WI38 (cell line): Measurements from ENCODE around the gene PLCB3.
A peak's percentile ranks its signal among the peaks of the same experiment; 100 is the strongest.

Experiments
- H3K4me3 ChIP-seq: 2 replicates; pipeline ENCODE4 v1.5.1; 2011; ENCODE audit warnings: low read depth, mild to moderate bottlenecking, control low read depth, low read length
- TF ChIP-seq, protein P1 (sequence below): IDR thresholded peaks from 2 replicates; pipeline ENCODE4 v1.5.1; 2012; ENCODE audit warnings: low read depth, mild to moderate bottlenecking, control low read depth, low read length

PLCB3 gene

GRCh38 chr11:64222651-64223000 is 28.7 kb upstream of the PLCB3 start:
- TF ChIP-seq, protein P1, sequence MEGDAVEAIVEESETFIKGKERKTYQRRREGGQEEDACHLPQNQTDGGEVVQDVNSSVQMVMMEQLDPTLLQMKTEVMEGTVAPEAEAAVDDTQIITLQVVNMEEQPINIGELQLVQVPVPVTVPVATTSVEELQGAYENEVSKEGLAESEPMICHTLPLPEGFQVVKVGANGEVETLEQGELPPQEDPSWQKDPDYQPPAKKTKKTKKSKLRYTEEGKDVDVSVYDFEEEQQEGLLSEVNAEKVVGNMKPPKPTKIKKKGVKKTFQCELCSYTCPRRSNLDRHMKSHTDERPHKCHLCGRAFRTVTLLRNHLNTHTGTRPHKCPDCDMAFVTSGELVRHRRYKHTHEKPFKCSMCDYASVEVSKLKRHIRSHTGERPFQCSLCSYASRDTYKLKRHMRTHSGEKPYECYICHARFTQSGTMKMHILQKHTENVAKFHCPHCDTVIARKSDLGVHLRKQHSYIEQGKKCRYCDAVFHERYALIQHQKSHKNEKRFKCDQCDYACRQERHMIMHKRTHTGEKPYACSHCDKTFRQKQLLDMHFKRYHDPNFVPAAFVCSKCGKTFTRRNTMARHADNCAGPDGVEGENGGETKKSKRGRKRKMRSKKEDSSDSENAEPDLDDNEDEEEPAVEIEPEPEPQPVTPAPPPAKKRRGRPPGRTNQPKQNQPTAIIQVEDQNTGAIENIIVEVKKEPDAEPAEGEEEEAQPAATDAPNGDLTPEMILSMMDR, result no peak

GRCh38 chr11:64223001-64223651 is 28.2 kb upstream of the PLCB3 start:
- no peak overlapping the region for H3K4me3 ChIP-seq
- TF ChIP-seq, protein P1, result no peak

More at GRCh38 chr11:64222651-64223000, 28.7 kb upstream of the PLCB3 start:
- no peak overlapping the region for H3K4me3 ChIP-seq

DNA sequence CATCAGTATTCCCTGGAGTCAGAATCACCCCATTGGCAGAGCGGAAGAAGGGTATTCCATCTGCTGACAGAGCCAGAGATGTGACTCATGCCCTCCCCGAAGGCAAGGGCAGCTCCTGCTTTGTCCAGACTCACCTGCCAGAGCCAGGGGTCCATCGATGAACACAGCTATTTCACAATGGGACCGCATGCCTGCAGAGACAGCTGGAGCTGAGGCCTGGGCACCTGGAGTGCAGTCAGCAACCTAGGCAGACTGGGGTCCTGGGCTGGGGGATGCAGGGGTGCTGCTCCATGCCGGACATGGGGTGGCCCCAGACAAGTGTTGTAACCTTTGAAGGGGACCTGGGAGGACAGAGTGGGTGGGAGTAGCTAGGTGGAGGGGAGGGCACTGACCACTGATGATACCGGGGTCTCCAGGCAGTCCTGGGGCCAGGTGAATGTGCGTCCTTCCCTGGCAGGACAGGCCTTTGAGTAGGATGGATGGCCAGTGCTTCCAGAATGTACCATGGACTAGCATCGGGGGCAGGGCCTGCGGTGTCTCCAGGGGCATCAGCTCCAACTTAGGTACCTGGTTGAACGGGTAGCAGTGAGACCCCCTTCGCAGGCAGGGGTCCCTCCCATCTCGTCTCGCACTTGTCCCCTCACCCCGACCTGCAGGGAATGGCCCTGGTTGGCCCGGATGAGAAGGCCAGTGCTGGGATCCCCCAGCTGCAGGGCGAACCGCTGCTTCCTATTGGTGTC is 27.0 kb upstream of the PLCB3 start:
- H3K4me3 ChIP-seq, result no peak overlapping the region
- TF ChIP-seq, protein P1, result no peak

DNA sequence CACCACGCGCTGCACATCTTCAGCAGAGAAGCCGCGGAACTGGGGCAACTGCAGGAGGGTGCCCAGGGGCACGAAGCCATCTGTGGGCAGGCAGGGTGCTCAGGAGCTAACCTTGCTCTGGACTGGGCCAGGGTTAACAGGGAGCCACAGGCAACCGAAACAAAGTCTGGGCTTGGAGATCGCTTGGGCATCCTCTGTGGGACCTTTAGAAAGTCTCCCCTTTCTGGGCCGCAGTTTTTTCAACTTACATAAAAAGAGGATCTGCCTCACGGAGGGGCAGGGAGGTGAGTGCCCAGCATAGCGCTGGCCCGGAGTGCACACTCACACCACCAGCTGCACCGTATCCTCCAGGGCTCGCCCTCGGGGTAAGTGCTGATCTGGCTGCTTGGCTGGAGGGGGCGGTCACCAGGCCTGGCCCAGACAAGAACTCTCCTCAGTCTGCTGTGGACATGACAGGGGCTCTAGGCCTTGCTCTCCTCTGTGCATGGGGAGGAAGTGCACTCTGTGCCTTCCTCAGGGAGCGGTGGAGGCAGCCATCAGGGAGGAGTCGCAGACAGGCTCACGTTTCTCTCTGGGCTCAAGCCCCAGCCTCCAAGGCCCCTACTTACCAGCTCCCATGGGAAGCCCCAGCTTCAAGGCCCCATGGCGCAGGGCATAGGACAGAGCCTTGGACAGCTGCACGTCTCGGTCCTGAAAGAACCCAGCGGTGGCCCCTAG is 26.3 kb upstream of the PLCB3 start:
- H3K4me3 ChIP-seq, result peak overlapping the region; percentile 85
- TF ChIP-seq, protein P1, result 0 out of 2 replicates have a peak, but pooled peaks have one; percentile 2

GRCh38 chr11:64225608-64226506 is 25.5 kb upstream of the PLCB3 start, which contains the start of the genes NUDT22 and TRPT1:
NUDT22 (plus strand) TSS chr11:64226274; CDS start chr11:64226653, 379 bp downstream.
TRPT1 (minus strand) TSS chr11:64226186; CDS start chr11:64225860, 326 bp downstream.
- TF ChIP-seq, protein P1, result no peak
- H3K4me3 ChIP-seq, result peak within 1 kb of the TSS; percentile 85

DNA sequence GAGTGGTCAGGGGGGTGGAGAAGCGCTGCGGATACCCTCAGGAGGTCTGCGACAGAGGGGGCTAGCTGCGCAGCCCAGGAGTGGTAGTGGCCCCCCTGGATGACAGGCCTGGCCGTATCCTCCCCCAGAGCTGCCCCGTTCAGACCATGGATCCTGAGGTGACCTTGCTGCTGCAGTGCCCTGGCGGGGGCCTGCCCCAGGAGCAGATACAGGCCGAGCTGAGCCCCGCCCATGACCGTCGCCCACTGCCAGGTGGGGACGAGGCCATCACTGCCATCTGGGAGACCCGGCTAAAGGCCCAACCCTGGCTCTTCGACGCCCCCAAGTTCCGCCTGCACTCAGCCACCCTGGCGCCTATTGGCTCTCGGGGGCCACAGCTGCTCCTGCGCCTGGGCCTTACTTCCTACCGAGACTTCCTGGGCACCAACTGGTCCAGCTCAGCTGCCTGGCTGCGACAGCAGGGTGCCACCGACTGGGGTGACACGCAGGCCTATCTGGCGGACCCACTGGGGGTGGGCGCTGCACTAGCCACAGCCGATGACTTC is 24.8 kb upstream of the PLCB3 start:
- H3K4me3 ChIP-seq, result peak overlapping the region; percentile 85
- TF ChIP-seq, protein P1, result no peak
